HEK293T (cell line): ENCODE data around the gene PIK3R1.

Experiments
- CTBP1 ChIP-seq: fragments of 450-650 bp; IDR thresholded peaks from 2 replicates; pipeline ENCODE4 v1.6.1; 2016; ENCODE audit warnings: borderline replicate concordance
- ELF4 ChIP-seq: fragments of 450-650 bp; IDR thresholded peaks from 2 replicates; pipeline ENCODE4 v1.6.1; 2017; ENCODE audit warnings: antibody characterized with exemption
- FOXK2 ChIP-seq: fragments of 450-650 bp; IDR thresholded peaks from 2 replicates; pipeline ENCODE4 v1.6.1; 2016; ENCODE audit warnings: mild to moderate bottlenecking
- FOXM1 ChIP-seq: fragments of 450-650 bp; IDR thresholded peaks from 2 replicates; pipeline ENCODE4 v1.6.1; 2017; ENCODE audit warnings: mild to moderate bottlenecking, borderline replicate concordance
- L3MBTL2 ChIP-seq: fragments of 450-650 bp; conservative IDR thresholded peaks from 2 replicates; pipeline ENCODE4 v1.6.1; 2016; ENCODE audit warnings: mild to moderate bottlenecking
- NFRKB ChIP-seq: fragments of 450-650 bp; IDR thresholded peaks from 2 replicates; pipeline ENCODE4 v1.6.1; 2016; ENCODE audit warnings: mild to moderate bottlenecking, moderate library complexity
- SP1 ChIP-seq: fragments of 450-650 bp; IDR thresholded peaks from 2 replicates; pipeline ENCODE4 v1.6.1; 2017
- TARDBP ChIP-seq: fragments of 450-650 bp; IDR thresholded peaks from 2 replicates; pipeline ENCODE4 v1.6.1; 2016

DNA sequence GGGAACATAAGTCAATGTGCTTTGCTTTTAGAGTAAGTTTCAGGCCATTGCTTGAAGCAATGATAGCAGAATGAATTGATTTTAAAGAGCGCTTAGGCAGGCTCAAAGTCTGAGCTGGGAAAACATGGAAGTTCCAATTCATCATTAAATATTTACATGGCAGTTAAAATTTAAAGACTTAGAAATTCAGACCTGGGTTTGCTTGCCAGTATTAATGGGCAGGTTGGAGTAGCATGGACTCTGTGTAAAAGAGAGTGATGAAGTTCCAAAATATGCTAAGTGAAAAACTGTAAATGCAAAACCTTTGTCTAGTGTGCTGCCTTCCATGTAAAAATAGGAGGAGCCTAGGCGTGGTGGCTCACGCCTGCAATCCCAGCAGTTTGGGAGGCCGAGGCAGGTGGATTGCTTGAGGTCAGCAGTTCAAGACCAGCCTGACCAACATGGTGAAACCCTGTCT, 48.3 kb upstream of the PIK3R1 start:
- TF ChIP-seq L3MBTL2: no peak
- TF ChIP-seq TARDBP: no peak
- TF ChIP-seq NFRKB: no peak
- TF ChIP-seq ELF4: no peak
- no peak for TF ChIP-seq CTBP1
- no peak for TF ChIP-seq SP1
- TF ChIP-seq FOXK2: no peak
- no peak for TF ChIP-seq FOXM1
